ENCODE data around the gene LGALS3. TPM values are rescaled to one million over a fixed set of nuclear protein-coding genes. Genes with fewer than 3 reads are reported as not detected.

Gene LGALS3
- polyA plus RNA-seq, 3 donors: 14.8 to 26.0 (median 16.1) TPM

DNA sequence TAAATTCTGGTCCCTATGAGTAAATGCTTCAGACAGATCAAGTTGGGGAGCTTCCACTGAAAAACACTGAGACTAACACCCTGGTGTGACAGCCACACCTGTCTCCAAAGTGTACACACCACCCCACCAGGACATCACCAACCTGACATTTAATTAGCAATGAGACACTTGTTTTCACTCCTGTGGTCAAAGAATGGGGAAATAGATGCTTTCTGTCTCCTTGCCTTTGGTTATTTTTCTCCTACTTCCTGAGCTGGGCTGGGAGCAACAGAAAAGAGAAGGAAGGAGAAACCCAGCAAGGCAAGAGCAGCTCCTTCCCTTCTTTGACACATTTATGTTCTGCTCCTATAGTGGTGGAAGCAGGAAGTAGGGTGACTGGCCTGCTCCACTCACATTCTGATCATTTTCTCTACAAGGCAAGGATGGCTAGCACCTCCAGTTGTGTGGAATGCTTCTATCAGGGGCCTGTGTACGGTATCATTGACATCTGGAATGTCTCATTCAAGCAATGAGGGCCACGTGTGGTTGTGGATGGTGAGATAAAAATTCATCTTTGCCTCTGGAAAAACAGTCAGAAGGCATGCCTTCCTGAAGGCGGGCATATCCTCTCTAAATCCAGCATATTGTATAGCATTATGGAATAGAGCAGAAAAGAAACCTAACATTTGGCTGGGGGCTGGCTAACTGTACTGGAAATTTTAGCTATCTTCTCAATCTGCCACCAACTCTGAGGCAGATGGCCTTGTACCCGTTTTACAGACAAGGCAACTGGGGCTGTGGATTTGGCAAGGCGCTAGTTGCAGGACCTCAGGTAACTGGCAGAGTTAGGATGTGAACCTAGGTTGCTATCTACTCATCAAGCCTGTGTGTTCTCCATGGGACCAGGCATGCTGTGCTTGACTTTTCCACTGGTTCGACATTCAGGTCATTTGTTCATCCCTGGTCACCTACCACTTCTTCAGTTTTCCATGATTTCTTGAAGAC lies 24.8 kb upstream of the LGALS3 start:
- DNase-seq (ENCODE audit: extremely low read depth in 1 of 11, low read depth in 9 of 11, low spot score in 4 of 11): no peak

DNA sequence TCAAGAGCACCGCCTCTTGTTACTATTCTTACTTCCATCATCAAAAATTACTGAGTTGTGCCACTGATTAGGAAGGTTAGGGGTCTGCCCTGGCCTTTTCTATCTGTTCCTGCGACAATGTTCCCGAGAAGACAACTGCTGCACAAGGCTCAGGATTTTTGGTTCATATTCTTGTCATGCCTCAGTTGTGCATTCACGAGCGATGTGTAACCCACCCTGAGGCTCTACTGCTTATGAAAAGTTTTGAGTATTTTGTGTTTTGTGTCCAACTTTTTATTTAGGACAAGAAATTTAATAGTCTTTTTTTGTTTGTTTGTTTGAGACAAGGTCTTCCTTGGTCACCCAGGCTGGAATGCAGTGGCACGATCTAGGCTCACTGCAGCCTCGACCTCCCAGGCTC lies 23.1 kb upstream of the LGALS3 start:
- no peak for DNase-seq (ENCODE audit: extremely low read depth in 1 of 11, low read depth in 9 of 11, low spot score in 4 of 11)

DNA sequence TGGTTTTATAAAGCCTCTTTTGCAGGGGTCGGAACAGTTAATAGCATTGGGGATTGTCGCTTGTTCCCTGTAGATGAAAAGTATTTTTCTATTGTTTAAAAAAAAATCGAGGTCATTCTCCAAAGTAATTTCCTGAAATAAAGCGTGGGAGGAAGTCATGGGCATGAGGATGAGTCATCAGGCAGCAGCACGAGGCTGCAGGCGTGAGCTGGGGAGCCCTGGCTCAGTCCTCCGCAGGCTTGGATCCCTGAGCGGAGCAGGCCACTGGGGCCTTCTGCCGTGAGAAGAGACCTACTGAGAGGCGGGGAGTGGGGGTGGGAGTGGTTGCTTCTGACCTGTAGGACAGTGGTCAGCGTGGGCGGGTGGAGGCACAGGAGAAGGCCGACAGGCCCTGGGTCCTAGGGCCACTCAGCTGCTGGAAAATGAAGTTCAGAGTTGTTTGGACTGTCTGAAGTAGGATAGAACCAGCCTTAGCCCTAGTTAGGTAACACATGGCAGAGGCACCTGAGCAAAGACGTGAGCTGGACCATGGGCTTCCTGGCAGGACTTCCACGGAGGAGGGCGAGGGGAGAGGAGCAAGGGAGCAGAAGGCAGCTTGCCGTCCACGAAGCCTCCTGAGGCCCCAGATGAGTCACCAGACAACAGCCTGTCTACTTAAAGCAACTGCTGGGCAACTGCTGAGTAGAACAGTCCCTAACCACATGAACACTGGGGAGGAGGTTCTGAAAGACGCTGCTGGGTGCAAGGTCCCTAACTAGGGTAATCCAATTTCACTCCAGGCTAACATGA lies 21.1 kb upstream of the LGALS3 start:
- no peak for DNase-seq (ENCODE audit: extremely low read depth in 1 of 11, low read depth in 9 of 11, low spot score in 4 of 11)

DNA sequence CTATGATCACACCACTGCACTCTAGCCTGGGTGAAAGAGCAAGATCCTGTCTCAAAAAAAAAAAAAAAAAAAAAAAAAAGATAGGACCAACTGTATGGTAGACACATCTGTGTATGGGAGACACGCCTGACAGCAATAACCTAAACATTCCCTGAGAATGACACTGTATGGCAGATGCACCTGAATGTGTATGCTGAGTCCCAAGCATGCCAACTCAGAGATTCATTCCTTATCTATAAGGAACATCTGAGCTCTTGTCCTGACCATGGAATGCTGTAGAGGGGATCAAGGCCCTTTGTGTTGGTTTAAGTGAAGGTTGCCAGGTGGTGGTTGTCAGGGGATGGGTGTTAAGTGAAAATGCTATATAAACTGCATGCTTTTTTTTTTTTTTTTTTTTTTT lies 19.2 kb upstream of the LGALS3 start:
- DNase-seq (ENCODE audit: extremely low read depth in 1 of 11, low read depth in 9 of 11, low spot score in 4 of 11): no peak

DNA sequence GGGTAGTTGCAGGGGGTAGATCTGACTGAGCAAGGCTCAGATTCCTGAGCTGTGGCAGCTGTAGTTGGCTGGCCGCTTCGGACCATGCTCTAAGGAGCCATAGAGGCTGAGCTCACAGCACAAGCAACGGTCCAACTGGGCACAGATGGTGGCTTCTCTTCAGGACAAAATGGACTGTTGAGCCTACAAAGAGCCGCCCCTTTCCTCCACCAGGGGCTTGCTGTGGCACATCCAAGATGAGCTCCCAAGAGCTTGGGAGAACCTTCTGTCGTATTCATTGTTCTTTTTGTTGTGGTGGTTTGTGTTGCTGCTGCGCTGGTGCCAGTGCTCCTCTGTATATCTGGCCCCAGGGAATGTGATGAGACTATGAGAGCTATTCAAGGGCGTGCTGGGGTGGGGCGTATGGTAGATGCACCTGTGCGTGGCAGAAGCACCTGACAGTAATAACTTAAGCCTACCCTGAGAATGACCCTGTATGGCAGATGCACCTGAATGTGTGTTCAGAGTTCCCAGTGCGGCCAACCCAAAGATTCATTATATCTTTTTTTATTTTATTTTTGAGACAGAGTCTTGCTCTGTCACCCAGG lies 17.8 kb upstream of the LGALS3 start:
- no peak for DNase-seq (ENCODE audit: extremely low read depth in 1 of 11, low read depth in 9 of 11, low spot score in 4 of 11)

DNA sequence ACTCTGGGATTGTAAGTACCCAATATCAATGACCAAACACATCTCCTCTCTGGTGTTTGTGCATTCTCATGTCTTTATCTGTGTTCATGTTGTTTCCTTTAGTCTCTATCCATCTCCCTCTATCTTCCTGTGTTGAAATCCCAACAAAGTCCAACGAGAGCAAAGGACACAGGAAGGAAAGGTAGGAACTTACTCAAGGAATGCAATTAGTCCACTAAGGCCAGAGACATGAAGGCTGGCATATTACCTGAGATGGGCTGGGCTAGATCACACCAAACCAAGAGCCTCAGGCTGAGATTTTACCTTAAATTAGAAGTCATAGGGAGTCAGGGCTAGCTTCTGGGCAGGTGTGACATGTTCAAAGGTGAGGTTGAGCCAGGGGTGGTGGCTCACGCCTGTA lies 14.3 kb upstream of the LGALS3 start:
- no peak for DNase-seq (ENCODE audit: extremely low read depth in 1 of 11, low read depth in 9 of 11, low spot score in 4 of 11)

DNA sequence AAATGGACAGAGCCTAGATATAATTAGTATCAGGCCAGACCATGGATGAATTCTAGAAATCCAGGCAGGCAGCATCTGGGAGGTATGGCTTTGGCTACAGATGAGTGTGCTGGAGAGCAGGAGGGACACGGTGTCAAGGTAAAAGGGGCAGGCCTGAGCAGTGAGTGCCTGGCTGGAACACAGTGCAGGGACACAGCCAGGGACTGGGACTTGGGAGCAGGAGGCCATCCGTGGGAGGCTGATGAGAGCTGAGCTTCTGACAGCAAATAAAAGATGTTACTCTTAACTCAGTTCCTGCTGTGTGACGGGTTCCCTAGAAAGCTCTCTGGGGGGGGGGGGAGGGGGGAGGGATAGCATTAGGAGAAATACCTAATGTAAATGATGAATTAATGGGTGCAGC lies 13.6 kb upstream of the LGALS3 start:
- DNase-seq (ENCODE audit: extremely low read depth in 1 of 11, low read depth in 9 of 11, low spot score in 4 of 11): no peak

DNA sequence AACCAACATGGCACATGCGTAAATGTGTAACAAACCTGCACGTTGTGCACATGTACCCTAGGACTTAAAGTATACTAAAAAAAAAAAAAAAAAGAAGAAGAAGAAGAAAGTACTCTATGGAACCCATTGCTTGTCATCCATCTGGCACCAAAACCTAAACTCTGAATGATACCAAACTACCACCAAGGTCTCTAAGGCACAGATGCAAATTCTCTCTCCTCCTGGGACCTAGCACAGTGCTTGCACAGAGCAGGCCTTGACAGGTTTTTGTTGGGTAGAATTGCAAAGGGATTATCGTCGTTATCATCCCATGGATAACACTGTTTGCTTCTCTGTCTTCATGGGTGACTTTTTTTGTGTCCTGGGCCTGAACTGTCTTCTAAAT lies 13.2 kb upstream of the LGALS3 start:
- no peak for DNase-seq (ENCODE audit: extremely low read depth in 1 of 11, low read depth in 9 of 11, low spot score in 4 of 11)

DNA sequence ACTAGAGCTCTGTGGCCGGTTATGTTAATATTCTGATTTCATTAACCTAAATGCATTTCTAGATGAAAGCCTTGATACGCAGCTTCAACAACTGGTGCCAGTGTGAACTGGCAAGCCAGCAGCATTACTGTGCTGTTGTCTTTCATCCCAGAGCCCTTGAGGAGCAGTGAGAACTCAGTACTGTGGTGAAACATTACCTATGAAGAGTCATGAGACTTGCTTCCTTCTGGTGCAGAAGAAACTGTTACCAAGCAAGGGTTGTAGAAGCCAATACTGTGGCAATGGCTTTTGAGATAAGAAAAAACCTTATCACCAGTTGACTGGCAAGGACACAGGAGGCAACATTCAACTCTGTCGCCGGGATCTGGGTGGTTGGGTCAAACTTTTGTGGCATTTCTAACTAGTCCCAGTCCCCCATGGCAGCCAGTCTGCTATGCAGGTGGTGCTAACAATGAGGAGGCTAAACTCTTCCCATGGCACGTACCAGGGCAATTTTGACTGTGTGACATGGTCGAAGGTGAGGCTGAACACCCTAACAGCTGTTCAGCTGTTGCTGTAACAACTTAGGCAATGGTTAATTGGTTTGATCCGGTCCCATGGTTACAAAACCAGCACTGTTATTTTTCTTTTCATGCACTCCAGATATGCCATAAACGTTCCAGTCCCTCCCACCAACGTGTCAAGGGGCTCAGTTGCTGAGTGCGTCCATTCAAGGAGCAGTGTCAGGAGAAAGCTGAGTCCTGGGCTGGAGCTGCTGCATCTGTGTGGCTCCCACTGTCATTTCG lies 12.6 kb upstream of the LGALS3 start:
- no peak for DNase-seq (ENCODE audit: extremely low read depth in 1 of 11, low read depth in 9 of 11, low spot score in 4 of 11)

DNA sequence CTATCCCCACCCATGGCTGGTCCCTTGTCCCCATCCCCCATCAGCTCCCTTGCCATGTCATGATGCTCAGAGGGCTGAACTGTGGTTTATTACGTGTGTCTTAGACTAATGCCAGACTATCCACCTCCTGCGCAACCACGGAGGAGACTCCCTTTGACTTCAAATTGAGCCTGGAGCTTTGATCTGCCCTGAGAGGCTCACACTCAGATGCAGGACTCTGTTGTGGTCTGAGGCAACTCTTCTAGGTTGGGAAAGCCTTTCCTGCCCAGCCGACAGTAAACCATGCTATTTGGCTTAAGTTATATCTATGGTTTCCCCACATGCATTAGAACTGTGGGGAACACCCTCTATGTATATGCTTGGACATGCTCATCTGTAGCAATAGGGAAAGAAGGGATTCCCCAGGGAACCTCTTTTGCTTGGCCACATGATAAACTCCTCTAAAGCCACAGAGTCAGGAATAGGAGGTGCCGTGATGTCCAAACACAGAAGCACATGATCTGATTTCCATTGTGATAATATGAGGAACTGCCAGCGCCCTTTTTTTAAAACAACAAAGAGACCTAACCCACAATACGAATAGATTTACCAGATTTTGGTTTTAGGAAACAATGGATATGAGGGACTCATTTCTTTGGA lies 11.1 kb upstream of the LGALS3 start:
- DNase-seq (ENCODE audit: extremely low read depth in 1 of 11, low read depth in 9 of 11, low spot score in 4 of 11): no peak

DNA sequence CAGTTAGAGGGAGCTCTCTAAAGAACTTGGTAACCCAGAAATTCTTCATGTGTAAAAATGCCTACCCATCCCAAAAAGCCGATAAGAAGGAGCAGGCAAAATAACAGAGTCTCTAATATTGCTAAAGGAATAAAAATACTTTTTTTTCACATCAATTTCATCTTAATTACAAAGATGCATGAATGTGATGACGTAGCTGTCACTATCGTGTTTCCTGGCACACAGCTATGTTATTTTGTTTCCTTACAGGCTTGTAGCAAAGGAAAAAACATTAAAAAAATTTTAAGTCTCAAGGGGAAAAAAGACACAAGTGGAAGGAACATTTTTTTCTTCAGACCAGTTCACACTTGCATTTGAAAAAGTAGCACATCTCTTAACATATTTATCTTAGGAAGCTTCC lies 10.3 kb upstream of the LGALS3 start:
- no peak for DNase-seq (ENCODE audit: extremely low read depth in 1 of 11, low read depth in 9 of 11, low spot score in 4 of 11)

DNA sequence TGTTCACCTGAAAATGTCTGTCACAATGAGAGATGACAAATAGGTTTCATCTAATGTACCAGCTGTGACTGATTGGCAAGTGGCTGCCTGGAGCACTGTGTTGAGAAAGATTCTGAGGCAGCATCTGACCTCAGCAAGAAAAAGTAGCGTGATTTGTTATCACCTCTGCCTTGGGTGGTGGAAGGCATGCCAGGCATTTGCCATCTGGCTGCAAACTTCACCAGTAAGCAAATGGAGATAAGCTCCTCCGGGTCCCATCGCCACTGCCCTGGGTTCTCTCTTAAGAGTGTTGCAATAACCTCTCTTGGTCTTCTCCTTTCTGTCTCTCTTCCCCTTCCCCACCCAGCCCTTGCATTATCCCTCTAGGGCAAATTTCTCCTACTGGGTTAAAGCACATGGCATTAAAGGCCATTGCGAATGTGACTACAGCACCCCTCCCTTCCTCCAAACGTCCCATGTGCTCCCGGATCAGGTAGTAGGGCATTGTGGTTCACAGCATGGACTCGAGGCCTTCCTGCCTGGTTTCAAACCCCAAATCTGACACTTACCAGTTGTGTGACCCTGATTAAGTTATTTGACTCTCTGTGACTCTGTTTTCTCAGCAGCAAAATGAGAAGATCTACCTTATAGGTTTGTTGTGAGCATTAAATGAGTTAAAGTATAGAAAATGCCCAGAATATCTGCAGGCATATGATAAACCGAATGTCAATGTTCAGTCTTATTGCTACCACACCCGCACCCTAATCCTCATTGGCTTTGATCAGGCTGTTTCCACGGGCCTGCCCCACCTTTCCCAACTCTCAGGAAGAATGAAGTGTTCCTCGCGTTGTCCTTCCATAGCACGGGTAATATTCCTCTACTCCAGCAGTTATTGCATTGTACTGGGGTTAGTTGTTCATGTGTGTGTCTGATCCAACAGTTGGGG lies 8.2 kb upstream of the LGALS3 start:
- no peak for DNase-seq (ENCODE audit: extremely low read depth in 1 of 11, low read depth in 9 of 11, low spot score in 4 of 11)

DNA sequence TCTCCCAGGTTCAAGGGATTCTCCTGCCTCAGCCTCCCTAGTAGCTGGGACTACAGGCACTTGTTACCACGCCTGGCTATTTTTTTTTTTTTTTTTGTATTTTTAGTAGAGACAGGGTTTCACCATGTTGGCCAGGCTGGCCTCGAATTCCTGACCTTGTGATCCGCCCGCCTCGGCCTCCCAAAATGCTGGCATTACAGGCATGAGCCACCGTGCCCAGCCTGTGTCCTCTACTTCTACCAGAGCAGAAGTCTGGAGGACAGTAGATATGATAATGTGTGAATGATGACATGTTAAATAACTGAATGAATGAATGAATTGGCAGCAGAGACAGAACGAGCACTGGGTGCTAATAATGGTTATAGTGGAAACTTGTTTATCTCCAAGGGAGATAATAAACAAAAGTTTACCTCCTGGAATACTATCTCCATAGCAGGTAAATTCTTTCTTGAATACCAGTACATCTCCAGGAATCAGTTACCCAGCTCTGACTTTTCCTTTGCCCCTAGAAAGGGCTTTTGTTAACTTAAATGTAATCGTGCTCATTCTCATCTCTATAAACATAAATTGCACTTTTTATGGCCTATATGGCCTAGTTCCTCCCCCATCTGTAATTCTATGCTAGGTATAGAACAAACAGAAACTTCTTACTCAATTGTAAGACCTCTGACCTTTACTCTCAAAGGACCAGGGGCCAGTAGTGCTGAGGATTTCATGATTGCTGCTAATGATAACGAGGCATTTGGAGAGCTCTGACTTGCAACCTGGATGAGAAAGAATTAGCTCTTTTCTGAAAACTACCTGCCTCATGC lies 7.2 kb upstream of the LGALS3 start:
- no peak for DNase-seq (ENCODE audit: extremely low read depth in 1 of 11, low read depth in 9 of 11, low spot score in 4 of 11)

DNA sequence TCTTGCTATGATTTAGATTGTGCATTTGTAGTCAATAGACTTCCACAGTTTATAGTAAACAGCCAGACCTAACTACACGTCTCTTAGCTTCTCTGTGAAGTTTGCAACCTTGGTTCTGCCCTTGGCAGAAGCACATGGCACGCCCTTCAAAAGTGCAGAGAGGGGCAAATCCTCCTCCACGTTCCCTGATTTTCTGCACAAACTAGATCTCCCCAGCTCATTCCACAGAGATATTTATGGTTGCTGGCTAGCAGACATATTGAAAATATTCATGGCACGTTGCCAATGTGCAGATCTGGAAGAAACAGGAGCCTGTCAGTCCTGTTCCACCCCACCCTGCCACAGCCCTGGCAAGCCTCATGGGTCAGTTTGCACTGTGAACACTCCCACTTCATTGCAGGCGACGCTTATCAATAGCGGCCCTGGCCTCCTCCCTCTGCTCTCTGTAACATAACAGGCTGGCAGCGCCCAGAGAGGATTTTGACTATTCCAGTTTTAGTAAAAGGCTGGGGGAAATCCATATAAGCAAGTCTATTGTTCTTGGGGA lies 6.5 kb upstream of the LGALS3 start:
- DNase-seq (ENCODE audit: extremely low read depth in 1 of 11, low read depth in 9 of 11, low spot score in 4 of 11): peak in 1 of 11 donors; percentile 66

DNA sequence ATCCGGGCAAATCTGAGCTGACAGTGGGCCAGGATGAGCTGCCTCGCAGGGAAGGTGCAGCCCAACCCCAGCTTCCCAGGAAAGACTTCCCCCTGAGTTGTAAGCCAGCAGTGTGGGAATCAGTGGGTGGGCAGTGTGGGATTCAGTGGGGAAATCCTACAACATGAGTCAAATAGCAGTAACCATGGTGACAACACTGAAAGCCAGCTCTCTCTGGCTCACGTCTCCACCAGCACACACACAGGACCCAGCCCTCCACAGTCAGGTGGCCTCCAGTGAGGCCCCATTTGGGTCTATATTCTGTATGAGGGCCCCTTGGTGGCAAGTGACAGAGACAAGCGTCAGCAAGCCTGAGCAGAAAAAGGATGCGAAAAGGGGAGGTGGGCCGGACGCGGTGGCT lies 6.0 kb upstream of the LGALS3 start:
- DNase-seq (ENCODE audit: extremely low read depth in 1 of 11, low read depth in 9 of 11, low spot score in 4 of 11): no peak

DNA sequence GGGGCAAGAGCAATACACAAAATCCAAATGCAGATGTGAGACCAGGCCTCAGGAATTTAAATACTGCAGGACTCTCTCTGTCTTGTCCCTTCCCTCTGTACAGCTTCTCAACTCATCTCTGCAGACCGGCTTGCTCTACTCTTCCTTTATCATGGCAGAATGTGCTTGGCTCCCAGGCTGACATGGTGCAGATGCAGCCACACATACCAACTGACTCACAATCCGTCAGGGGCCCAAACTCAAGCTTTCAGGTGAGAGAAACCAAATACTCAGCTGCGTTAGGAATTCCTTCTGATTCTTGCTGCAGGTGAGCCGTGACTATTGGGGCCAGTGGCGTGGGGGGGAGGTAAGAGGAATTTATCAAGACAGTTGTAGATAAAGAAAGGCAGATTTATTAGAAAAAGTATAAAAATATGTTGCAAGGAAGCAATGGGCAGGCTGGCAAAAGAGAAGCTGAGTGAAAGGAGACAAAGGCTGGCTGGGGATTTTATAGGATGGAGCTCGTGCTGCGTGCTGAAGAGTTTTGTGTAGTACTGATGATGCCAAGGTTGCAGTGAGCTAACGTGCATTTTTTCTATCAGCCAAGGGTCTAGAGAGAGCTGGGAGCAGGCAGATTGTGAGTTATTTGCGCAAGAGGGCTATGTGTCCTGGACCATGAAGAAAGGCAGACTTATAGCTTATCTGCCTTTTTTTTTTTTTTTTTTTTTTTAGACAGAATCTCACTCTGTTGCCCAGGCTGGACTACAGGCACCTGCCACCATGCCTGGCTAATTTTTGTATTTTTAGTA lies 5.0 kb upstream of the LGALS3 start:
- no peak for DNase-seq (ENCODE audit: extremely low read depth in 1 of 11, low read depth in 9 of 11, low spot score in 4 of 11)
